Measurements from ENCODE around the gene AOC2.

DNA sequence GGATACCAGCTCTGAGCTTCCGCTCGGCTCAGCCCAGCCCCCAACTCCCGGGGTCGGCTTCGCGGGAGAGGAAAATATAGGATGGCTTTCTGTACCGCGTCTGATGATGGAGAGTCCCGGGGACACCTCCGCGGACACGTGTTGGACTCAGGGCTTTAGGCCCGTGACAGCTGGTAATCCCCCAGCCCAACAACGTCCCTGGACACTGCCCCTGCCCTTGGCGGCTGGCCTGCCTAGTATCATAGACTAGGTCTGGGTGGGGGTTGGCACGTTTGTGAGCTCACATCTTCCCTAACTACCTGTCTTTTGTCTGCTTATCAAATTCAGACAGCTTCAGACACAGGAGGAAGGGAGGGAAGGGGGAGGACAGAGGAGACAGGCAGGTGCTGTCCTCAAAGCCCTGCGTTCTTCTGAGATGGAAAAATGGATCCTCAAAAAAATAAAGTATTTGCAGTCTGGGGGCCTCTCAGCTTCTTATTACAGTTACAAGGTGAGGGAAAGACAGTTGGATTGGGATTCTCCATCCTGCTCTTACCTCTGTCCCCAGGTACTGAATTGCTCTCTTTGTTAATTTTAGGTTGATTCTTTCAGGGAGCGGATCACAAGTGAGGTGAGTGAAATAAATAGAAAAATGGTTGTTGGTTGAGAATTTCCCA is 10.5 kb upstream of the AOC2 start:
- TF ChIP-seq, protein P1, sequence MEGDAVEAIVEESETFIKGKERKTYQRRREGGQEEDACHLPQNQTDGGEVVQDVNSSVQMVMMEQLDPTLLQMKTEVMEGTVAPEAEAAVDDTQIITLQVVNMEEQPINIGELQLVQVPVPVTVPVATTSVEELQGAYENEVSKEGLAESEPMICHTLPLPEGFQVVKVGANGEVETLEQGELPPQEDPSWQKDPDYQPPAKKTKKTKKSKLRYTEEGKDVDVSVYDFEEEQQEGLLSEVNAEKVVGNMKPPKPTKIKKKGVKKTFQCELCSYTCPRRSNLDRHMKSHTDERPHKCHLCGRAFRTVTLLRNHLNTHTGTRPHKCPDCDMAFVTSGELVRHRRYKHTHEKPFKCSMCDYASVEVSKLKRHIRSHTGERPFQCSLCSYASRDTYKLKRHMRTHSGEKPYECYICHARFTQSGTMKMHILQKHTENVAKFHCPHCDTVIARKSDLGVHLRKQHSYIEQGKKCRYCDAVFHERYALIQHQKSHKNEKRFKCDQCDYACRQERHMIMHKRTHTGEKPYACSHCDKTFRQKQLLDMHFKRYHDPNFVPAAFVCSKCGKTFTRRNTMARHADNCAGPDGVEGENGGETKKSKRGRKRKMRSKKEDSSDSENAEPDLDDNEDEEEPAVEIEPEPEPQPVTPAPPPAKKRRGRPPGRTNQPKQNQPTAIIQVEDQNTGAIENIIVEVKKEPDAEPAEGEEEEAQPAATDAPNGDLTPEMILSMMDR (IDR thresholded peaks at IDR 0.05; ENCODE audit: low read depth, low read length), result no peak
- TF ChIP-seq EZH2phosphoT487 (IDR thresholded peaks at IDR 0.05; ENCODE audit: low read depth), result no peak
